HG03066 (cell line): ENCODE data around the gene OAF.
"Not testable (repeated sequence)": the region's sequence is repeated elsewhere in the genome, so short reads cannot be mapped to it uniquely, and the experiment has no call there.

Source experiments
- ATAC-seq: cut with Tn5 transposase; IDR thresholded peaks from one replicate; pipeline ENCODE4 v1.9.1; 2021; ENCODE audit warnings: low read depth; ENCODE audit not compliant: unreplicated experiment

The OAF gene

GRCh38 chr11:120238968-120239620, 28.3 kb downstream of the OAF start:
- ATAC-seq = no peak

- no peak for ATAC-seq
These were observed 29.1 kb downstream of the OAF start, which contains the start of gene POU2F3 for GRCh38 chr11:120239713-120240640. Gene POU2F3, plus strand, starts transcription at chr11:120240140. Its CDS starts 204 bp downstream, at chr11:120240344.

- ATAC-seq = no peak
These were observed 30.0 kb downstream of the OAF start for GRCh38 chr11:120240866-120241265.

GRCh38 chr11:120241277-120241676, 30.4 kb downstream of the OAF start:
- ATAC-seq = no peak

GRCh38 chr11:120243221-120243620, 32.4 kb downstream of the OAF start:
- ATAC-seq = no peak

- no peak for ATAC-seq
These were observed 33.9 kb downstream of the OAF start for GRCh38 chr11:120244476-120245365.

GRCh38 chr11:120245434-120245833, 34.6 kb downstream of the OAF start:
- no peak for ATAC-seq

- ATAC-seq = peak; percentile 62
These were observed 37.9 kb downstream of the OAF start for GRCh38 chr11:120248551-120249278.

GRCh38 chr11:120249279-120250262, 38.7 kb downstream of the OAF start:
- ATAC-seq = no peak

- not testable (repeated sequence) for ATAC-seq
These were observed 42.5 kb downstream of the OAF start for GRCh38 chr11:120253377-120253776.

GRCh38 chr11:120254788-120255518, 44.1 kb downstream of the OAF start:
- ATAC-seq = no peak

GRCh38 chr11:120255519-120255866, 44.7 kb downstream of the OAF start:
- no peak for ATAC-seq

GRCh38 chr11:120256178-120256577, 45.3 kb downstream of the OAF start:
- ATAC-seq = no peak

- no peak for ATAC-seq
These were observed 45.9 kb downstream of the OAF start for GRCh38 chr11:120256779-120257178.

GRCh38 chr11:120257346-120257745, 46.5 kb downstream of the OAF start:
- ATAC-seq = no peak

- ATAC-seq = no peak
These were observed 47.8 kb downstream of the OAF start for GRCh38 chr11:120258661-120259060.

- no peak for ATAC-seq
These were observed 48.4 kb downstream of the OAF start for GRCh38 chr11:120259241-120259640.

- ATAC-seq = no peak
These were observed 49.2 kb downstream of the OAF start for GRCh38 chr11:120259988-120260565.
